ENCODE results near the gene COL23A1. TPM values are rescaled to one million over a fixed set of nuclear protein-coding genes. Genes with fewer than 3 reads are reported as not detected.
"Not testable (repeated sequence)": the region's sequence is repeated elsewhere in the genome, so short reads cannot be mapped to it uniquely, and the experiment has no call there.

The COL23A1 gene
- total RNA-seq, 1 donor from 2014 or later = 0.55 TPM

DNA sequence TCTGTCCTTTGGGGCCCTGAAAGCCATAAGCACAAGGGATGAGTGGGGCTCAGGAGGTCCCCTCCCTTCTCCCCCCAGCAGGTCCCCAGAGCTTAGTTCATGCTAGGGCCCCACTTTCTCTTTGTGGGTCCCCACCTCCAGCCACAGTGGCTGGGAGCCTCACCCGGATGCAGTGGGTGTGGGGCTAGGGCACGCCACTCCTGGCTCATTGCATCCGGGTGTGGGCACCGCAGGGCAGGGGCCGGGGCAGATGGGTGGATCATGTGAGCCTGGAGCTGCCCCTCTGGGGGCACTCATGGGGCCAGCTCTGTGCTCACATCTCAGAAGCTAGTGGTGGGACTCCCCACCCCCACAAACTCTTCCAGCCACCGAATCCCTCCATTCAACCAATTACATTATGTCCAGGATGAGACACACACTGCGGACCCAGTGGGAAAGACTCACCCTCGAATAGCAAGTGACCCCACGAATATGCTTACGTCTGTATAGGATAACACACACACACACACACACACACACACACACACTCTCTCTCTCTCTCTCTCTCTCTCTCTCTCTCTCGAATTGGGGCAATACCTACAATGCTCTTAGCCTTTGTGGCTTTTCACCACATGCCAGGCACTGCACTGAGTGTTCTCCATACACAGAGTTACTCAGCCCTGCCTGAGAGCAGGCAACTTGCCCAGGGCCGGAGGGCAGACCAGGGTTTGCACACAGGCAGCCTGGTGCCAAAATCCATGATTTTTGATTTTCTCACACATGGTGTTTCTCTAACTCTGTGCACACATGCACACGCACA lies 340.8 kb downstream of the COL23A1 start:
- DNase-seq (ENCODE audit: low spot score) = no peak

DNA sequence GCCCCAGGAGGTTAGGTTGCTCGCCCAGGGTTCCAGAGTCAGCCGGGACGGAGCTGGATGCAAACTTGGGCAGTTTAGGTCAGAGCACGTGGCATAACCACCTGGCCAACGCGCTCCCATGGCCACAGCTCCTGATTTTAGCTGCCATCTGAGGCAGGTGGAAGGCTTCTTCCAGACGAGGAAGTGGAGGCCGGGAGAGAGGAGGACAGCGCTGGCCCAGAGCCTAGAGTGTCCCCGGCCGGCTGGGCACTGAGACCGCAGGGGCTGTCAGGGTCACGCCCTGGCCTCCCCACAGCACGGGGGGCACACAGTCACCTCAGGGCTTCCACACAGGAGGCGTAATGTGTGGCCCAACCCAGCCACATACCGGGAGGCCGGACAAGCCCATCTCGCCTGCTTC lies 341.4 kb downstream of the COL23A1 start:
- DNase-seq (ENCODE audit: low spot score) = no peak

DNA sequence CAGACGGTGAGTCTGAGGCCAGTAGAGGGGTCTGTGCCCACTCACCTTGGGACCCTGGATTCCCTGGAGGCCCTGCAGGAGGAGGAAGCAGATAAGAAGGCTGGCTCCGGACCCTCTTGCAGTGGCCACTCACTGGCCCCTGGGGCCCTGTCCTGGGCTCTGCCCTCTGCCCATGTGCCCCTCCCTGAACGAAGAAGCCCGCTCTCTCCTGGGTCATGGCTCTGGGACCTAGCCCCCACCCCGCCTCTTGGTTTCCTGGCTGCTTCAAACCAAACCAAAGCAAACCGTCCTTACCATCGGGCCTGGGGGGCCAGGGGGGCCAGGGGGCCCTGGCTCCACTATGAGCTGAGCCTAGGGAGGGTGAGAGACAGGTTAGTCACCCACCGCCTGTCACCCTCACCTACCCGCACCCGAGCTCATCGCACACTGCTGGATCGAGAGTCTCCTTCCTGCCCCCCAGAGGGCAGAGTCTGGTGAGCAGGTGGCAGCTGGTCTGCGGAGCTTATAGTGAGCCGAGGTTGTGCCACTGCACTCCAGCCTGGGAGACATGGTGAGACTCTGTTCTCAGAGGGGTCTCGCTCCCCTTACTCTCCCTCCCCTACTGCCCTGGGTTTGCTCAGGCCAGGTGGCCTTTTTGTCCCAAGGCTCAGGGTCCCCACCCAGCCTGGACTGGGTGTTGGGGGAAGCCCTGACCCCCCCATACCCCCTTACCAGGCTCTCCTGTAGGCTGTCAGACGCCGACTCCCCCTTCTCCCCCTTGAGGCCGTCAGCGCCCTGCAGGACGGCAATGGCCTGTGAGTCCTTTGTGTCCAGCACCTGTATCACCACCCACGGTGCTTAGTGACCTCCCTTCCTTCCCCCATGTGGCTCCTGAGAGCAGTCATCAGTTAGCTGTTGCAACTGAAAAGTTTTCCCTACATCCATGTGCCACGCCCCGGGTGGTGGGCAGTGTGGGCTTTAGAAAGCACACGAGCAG lies 342.4 kb downstream of the COL23A1 start:
- no peak for DNase-seq (ENCODE audit: low spot score)

DNA sequence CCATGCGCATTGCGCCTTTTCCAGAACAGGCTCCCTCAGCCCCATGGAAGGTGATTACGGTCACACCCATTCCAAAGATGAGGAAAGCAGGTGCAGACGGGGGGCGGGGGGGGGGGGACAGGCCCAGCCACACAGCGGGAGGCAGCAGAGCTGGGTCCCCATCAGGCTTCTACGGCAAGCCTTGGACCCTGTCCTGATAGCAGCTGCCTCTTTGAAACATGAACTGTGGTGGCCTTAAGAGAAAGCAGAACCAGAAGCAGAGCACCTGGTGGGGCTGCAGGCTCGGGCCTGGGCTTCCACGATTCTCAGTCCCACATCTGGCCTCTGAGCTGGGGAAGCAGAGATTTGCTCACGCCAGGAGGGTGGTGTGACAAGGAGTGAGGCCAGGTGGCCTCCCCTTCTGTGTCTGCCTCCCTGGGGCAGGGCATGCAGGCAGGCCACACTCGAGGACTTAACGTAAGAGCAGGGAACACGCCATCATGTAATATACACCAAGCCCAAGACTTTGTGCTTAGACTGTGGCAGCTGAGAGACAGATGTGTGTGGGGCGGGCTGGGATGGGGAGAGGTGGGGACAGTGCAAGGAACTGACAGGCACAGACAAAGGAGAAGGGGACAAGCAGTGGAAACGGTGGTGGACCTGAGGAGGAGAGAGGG lies 343.4 kb downstream of the COL23A1 start:
- DNase-seq (ENCODE audit: low spot score) = no peak

DNA sequence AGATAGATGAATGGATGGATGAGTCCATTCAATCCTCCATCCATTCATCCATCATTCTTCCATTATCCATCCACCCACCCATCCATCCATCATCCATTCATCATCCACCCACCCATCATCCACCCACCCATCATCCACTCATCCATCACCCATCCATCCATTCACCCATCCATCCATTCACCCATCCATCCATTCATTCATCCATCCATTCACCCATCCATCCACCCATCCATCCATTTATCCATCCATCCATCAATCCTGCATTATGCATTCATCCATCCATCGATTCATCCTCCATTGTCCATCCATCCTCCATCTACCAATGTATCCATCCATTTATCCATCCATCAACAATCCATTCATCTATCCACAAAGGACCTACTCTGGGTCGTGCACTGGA lies 344.8 kb downstream of the COL23A1 start:
- DNase-seq (ENCODE audit: low spot score) = no peak

DNA sequence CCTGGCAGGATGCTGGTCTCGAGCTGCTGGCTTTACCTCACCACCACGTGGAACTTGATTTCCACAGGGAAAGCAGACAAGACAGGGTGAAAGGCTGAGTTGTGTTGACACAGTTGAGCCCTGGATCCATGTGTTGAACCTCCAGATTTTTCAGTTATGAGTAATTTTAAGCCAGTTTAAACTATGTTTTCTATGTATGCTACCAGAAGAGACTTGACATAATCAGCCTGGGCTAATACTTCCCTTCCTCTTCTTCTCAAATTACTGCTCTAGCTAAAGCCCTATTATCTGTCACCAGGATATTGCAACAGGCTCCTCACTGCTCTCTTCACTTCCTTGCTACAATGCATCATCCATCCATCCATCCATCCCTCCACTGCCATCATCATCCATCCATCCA lies 345.6 kb downstream of the COL23A1 start:
- no peak for DNase-seq (ENCODE audit: low spot score)

DNA sequence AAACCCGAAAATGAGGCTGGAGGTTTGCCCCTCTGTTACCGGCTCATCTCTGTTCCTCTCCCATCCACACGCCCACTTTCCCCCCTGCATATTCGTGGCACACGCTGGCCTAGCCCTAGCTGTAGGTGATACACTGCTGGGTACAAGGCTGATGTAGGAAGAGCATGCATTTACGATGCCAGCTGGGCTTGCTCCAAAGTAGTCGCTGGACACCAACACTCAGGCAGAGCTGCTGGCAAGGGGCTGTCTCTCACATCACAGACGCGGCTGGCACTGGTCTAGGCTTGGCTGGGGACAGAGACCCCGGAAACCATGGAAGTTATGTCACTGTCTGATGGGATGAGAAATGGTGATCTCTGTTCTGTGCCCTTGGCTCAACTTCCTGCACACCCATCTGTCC lies 347.8 kb downstream of the COL23A1 start:
- DNase-seq (ENCODE audit: low spot score) = no peak

DNA sequence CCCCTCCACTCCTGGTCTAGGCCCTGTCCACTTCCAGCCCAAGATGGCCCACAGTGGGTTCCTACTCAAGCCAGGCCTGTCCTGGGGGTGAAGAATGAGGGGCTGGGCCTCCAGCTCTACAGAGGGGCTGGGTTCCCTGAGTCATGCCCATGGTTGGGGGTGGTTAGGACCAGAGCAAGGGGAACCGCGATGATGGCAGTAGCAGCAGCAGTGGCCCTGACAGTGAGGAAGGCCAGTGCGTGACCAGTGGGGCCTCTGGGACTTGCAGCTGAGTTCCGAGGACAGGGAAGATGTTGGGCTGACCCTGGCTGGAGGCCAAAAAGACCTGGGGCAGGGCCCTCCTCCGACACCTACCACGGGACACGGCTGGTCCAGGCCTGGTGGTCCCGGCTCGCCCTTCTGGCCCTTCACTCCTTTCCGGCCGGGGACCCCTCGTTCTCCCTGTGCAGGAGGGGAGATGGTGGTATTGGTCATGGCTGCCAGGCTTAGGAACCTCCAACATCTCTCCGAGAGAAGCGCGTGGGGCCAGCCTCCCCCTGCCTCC lies 348.4 kb downstream of the COL23A1 start:
- DNase-seq (ENCODE audit: low spot score) = no peak

DNA sequence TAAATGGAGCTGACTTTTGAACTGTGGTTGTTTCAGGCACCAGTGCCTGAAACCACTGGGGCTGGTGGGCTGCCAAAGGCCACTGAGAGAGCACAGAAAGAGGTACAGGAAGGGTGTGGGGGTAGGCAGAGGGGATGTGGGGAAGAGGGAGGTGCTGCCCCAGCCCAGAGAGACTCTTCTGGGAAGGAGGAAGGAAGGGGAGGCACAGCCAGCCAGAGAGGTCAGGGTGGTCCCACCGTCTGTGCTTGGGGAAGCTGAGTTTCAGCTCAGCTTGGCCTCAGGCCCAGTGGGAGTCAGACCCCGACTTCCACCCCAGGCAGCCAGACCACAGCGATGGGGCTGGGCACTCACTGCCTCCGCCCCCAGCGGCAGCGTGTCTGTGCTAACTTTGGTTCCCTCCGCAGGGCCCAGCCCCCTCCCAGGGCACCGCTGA lies 348.9 kb downstream of the COL23A1 start:
- DNase-seq (ENCODE audit: low spot score) = no peak

DNA sequence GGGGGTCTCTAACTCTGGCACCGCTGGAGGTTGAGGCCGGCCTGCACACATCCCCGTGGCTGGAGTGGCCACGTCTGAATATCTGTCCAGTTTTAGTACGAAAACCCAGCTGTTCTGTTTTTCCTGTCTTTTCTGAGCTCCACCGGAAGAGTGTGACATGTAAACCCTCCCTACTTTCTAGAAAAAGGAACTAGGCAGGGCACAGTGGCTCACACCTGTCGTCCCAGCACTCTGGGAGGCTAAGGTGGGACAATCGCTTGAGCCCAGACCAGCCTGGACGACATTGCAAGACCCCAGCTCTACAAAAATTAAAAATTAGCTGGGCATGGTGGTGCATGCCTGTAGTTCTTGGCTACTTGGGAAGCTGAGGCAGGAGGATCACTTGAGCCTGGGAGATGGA lies 349.4 kb downstream of the COL23A1 start:
- no peak for DNase-seq (ENCODE audit: low spot score)

DNA sequence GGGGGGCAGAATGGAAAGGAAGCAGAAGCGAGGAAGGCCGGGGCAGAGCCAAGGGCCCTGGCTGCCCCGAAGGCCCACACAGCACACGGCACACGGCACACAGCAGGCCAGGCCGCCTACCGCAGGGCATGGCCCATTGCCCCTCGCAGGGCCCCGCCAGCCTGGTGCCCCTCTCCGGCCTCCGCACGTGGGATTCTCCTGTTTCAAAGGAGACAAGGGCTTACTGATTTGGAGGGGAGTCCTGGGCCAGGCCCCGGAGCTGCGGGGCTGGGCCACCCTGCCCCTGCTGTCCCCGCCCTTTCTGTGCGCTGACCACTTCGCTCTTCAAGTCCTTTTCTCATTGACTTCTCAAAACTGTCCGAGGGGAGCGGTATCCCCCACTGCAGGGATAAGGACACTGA lies 349.9 kb downstream of the COL23A1 start:
- no peak for DNase-seq (ENCODE audit: low spot score)

DNA sequence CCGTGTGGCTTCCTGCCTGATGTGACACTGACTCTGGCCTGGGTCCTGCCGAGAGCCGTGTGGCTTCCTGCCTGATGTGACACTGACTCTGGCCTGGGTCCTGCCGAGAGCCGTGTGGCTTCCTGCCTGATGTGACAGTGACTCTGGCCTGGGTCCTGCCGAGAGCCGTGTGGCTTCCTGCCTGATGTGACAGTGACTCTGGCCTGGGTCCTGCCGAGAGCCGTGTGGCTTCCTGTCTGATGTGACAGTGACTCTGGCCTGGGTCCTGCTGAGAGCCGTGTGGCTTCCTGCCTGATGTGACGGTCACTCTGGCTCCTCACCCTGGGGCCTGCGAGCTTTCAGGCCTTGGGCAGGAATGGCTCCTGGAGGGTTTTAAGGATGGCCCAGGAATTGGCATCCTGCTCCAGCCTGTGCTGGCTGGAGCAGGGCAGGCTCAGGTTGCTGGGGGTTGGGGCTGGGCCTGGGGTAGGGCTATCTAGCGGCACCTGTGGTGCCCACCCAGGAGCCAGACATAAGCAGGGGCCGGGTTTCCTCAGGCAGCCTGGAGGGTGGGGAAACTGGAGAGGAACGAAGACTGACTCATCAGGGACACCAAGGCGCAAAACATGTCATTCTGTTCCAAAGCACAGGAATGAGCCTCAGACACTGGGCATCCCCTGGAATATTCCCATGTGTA lies 350.4 kb downstream of the COL23A1 start:
- DNase-seq (ENCODE audit: low spot score) = not testable (repeated sequence)

DNA sequence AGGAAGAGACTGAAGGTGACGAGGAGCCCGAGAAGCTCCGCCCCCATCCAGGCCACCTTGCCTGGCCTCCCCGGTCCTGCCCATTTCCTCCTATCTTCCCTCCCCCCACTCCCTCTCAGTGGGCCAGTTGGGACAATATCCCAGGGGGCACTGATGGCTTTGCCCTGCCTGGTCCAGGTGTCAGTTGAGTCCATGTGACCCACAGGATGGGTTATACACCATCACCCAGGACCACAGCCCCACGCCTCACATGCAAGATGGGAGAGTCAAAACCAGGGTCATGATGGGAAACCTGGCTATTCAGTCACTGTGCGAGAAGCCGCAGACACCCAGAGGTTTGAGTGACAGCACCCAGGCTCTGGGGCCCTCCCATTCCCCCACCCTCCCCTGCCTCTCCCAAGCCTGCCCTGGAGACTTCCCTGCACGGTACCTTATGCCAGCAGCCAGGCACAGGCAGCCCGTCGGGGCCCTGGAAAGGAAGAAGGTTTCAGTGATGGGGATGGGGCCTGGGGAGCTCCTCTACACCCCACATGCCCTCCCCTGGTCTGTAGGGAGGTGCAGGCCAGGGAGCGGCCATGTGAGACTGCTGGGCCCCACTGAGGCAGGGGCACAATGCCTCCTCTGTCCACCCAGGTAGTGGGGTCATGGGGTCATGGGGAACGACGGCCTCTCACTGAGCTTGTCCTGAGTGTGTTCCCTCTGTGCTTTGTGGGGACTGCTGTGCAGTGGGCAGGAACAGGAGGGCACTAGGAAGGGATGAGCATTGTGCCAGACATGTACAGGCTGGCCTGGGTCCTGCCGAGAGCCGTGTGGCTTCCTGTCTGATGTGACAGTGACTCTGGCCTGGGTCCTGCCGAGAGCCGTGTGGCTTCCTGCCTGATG lies 351.2 kb downstream of the COL23A1 start:
- DNase-seq (ENCODE audit: low spot score) = no peak

DNA sequence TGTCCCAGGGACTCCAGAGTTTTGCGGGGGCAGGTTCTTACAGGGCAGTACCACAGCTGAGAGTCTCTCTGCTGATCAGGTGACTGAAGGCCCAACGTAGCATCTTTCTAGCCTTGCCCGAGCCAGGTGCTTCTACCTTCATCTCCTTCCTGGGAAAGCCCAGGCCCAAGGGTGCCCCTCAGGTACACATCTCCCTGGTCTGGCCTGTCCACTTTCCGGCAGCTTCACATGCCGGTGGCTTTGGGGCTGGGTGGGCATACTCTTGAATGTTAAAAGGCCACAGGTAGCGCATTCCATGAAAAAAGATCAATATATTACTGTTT lies 351.9 kb downstream of the COL23A1 start:
- no peak for DNase-seq (ENCODE audit: low spot score)

DNA sequence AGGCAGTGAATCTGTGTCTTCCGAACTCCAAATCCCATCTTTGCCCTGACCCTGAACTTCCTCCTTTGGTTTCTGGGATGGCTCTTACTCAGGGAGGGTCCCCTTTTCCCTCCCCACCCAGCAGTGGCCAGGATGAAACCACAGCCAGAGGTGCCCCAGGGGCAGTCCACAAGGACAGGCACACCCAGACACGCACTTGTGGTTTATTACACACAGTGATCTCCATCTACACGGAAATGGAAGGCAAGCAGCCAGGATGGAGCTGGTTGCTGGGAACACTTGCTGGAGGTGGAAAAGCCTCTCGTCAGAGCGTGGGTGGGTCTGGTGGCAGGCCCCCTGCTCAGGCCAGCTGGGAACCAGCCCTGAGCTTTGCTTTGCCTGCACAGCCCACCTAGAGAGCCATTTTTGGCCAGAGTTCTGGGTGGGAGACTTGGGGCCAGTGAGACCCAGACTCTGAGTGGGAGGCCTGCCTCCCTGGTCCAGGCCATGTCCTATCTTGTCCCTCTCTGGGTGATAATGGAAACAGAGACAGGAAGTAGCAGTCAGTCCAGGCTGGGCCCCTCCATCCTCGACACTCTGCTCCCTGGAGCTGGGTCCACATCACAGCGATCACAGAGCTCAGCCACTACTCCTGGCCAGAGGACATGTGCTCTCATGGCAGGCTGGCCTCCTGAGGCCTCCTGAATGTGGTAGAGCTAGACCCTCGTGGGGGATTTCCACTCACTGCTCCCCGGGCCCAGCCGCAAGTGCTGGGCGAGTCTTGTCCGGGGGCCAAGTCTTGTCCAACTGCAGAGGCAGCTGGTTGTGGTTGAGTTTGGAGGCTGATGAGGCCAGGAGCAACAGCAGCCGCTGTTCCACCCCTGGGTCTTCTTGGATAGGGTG lies 352.5 kb downstream of the COL23A1 start:
- DNase-seq (ENCODE audit: low spot score) = no peak

DNA sequence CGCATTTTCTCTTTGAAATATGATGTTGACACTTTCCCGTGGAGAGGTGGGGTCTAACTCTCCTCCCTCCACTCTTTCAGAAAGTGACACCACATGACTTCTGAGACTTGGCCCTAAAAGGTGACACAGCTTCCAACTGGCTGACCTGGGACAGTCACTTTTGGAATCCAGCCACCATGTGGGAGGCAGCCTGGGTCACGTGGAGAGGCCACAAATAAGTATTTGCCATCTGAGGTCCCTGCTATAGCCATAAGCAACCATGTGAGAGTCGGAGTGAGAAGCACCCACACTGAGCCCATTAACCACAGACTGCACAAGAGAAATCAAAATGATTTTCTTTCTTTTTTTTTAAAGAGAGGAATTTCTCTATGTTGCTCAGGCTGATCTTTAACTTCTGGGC lies 353.5 kb downstream of the COL23A1 start:
- DNase-seq (ENCODE audit: low spot score) = no peak

DNA sequence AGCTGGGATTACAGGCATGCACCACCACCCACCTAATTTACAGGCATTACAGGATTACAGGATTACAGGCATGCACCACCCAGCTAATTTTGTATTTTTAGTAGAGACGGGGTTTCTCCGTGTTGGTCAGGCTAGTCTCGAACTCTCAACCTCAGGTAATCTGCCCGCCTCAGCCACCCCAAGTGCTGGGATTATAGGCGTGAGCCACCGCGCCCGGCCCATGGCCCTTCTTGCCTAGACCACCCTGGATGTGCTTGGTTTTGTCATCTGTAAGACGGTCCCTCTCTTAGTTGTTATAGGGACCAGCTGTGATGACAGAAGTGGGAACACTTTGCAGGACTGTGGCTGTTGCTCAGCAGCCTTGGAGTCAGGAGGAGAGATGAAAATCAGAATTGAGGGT lies 354.1 kb downstream of the COL23A1 start:
- DNase-seq (ENCODE audit: low spot score) = no peak

DNA sequence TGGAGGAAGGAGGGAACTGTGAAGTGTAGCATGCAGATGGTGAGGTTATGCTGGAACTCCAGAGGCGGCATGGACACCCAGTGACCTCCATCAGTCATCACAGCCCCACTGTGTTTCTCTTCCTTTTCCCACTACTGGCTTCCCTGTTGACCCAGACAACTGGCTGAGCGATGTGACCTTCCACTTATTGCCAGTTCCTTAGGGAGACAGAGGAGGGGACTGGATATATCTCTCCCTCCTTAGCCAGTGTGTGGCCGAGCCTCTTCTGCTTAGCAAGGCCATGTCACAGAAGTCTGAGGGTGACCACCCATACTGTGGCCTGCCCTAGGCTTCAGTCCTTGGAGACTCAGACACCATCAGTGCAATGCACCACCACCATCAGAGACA lies 354.6 kb downstream of the COL23A1 start:
- DNase-seq (ENCODE audit: low spot score) = no peak
